Progenitor cell of endocrine pancreas (in vitro differentiated cells): ENCODE measurements around the gene DOCK1. TPM values are rescaled to one million over a fixed set of nuclear protein-coding genes. Genes with fewer than 3 reads are reported as not detected.
A peak's percentile ranks its signal among the peaks of the same experiment; 100 is the strongest.

Experiments used
- DNase-seq: peaks from one replicate; pipeline ENCODE4 v3.0.0; 2021; ENCODE audit warnings: low spot score; ENCODE audit not compliant: unreplicated experiment
- H3K27ac Mint-ChIP-seq: 2 replicates; pipeline ENCODE4 v1.8.0; 2021; ENCODE audit warnings: mild to moderate bottlenecking, moderate library complexity, mixed read lengths
- H3K27me3 Mint-ChIP-seq: 2 replicates; pipeline ENCODE4 v1.8.0; 2021; ENCODE audit warnings: mixed read lengths
- H3K36me3 Mint-ChIP-seq: 2 replicates; pipeline ENCODE4 v1.8.0; 2022; ENCODE audit warnings: mixed read lengths; ENCODE audit not compliant: insufficient read depth
- H3K4me1 Mint-ChIP-seq: 2 replicates; pipeline ENCODE4 v1.8.0; 2021; ENCODE audit warnings: low read depth, mixed read lengths
- H3K4me3 Mint-ChIP-seq: 2 replicates; pipeline ENCODE4 v1.8.0; 2021; ENCODE audit warnings: low read depth, mild to moderate bottlenecking, moderate library complexity, mixed read lengths
- H3K9me3 Mint-ChIP-seq: 2 replicates; pipeline ENCODE4 v1.8.0; 2021; ENCODE audit warnings: low read depth, mixed read lengths
- total RNA-seq: library from RNA; stranded (reverse); gene quantifications from 2 replicates; pipeline ENCODE4 v1.2.1, GENCODE V29; 2021
- TF ChIP-seq, protein P1 (sequence below): fragments of 200-600 bp; sonication (generic); IDR thresholded peaks from one replicate; pipeline ENCODE4 v1.5.0; 2021; ENCODE audit warnings: antibody characterized with exemption, mild to moderate bottlenecking; ENCODE audit not compliant: unreplicated experiment

DOCK1 gene
- total RNA-seq, 1 donor from 2014 or later: 77.8 TPM

DNA sequence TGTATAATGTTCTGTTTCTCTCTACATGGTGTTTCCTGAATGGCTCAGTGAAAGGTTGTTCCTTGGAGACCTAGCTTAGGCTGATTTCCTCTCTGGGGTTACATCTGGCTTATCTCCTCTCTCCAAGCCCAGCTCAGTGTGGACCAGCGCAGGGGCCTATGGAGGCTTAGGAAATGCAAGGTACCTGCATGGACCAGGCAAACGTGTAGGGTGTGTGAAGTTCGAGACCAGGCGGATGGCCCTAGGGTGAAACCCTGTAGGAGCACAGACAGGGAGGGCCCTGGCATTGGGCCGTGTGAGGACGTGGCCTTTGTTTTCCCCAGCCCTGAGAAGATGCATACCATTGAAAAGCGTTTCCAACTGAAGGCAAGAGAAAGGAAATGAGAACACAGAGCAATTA lies 59.0 kb downstream of the DOCK1 start:
- Mint-ChIP-seq H3K27me3 (no peaks in the 10 kb centered on the region), H3K4me3 (no peak overlapping the region), H3K4me1 (no peaks in the 10 kb centered on the region), H3K27ac (no peak overlapping the region), H3K36me3 (peaks cover 5% of the 10 kb centered on the region), H3K9me3 (no peaks in the 10 kb centered on the region)
- no peak for DNase-seq
- TF ChIP-seq, protein P1, sequence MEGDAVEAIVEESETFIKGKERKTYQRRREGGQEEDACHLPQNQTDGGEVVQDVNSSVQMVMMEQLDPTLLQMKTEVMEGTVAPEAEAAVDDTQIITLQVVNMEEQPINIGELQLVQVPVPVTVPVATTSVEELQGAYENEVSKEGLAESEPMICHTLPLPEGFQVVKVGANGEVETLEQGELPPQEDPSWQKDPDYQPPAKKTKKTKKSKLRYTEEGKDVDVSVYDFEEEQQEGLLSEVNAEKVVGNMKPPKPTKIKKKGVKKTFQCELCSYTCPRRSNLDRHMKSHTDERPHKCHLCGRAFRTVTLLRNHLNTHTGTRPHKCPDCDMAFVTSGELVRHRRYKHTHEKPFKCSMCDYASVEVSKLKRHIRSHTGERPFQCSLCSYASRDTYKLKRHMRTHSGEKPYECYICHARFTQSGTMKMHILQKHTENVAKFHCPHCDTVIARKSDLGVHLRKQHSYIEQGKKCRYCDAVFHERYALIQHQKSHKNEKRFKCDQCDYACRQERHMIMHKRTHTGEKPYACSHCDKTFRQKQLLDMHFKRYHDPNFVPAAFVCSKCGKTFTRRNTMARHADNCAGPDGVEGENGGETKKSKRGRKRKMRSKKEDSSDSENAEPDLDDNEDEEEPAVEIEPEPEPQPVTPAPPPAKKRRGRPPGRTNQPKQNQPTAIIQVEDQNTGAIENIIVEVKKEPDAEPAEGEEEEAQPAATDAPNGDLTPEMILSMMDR: no peak

DNA sequence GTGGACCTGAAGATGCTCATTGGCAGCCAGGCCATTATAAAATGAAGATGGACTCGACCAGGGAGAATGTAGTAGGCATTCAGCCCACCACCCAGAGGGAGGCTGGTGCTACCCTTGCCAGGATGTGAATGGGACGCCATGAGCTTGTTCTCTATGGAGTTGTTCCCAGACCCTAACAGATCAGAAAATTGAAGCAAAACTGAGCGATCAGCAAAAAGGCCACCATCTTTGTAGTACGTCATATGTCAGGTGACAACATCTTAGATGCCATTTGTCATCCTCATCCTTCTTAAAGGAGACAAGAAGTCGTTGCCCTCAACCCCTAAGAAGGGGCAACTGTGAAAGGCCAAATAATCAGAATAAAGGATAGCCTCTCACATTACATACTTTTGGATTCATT lies 61.7 kb downstream of the DOCK1 start:
- TF ChIP-seq, protein P1: no peak
- DNase-seq: no peak
- H3K27me3 Mint-ChIP-seq: no peaks in the 10 kb centered on the region
- H3K9me3 Mint-ChIP-seq: no peaks in the 10 kb centered on the region
- H3K36me3 Mint-ChIP-seq: peaks cover 5% of the 10 kb centered on the region
- no peak overlapping the region for H3K27ac Mint-ChIP-seq
- no peak overlapping the region for H3K4me3 Mint-ChIP-seq
- no peaks in the 10 kb centered on the region for H3K4me1 Mint-ChIP-seq

DNA sequence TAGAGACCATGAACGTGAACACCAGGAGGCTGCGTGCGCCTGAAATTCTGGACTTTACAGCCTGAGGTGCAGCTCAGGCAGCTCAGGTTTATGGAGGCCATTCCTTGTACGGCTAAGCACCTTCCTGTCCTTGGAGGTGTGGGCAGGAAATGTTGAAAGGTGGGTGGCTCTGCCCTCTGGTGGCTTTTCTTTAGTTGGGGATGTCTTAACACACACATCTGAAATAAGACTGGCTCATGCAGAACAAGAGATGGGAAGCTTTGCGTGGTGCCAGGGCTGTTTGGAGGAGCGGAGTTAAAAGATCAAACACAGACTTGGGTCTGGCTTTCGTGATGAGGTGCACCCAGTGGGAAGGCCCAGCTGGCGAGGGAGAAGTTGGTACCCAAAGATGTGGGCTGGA lies 64.1 kb downstream of the DOCK1 start:
- no peaks in the 10 kb centered on the region for H3K27me3 Mint-ChIP-seq
- DNase-seq: no peak
- peaks cover 7% of the 10 kb centered on the region for H3K36me3 Mint-ChIP-seq
- peaks cover 18% of the 10 kb centered on the region for H3K4me1 Mint-ChIP-seq
- H3K27ac Mint-ChIP-seq: no peak overlapping the region
- no peak overlapping the region for H3K4me3 Mint-ChIP-seq
- no peaks in the 10 kb centered on the region for H3K9me3 Mint-ChIP-seq
- TF ChIP-seq, protein P1: peak; percentile 26

DNA sequence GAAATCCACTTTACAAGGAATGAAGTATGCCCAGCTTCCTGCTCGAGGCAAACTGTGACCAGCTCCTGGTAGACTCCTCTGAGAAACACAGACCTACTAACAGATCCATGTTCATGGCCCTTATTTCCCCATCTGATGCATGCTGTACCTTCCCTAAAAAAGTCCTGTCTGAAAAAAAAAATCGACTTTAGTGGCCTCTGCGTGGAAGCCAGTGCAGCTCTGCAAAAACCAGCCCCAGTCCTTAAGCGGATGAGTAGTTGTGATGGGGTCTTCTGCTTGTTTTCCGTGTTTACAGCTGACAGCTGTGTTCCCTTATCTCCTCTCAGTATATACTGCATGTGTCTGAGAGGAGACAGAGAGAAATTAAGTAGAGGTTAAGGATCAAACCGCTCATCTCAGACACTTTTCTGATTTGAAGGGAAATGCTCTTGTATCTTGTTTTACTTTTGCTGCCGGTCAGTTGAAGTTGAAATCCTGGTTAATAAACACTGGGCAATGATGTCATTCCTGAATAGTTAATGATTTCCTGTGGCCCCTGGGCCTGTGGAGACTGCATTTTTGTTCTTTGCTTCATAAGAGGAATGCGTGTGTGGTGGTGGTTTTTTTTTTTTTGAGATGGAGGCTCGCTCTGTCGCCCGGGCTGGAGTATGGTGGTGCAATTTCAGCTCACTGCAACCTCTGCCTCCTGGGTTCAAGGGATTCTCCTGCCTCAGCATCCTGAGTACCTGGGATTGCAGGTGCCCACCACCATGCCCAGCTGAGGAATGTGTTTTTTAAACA lies 67.6 kb downstream of the DOCK1 start:
- Mint-ChIP-seq H3K27me3 (no peaks in the 10 kb centered on the region), H3K36me3 (peaks cover 10% of the 10 kb centered on the region), H3K27ac (peak overlapping the region; percentile 92), H3K4me3 (peak overlapping the region; percentile 40), H3K9me3 (no peaks in the 10 kb centered on the region), H3K4me1 (peaks cover 27% of the 10 kb centered on the region)
- no peak for DNase-seq
- TF ChIP-seq, protein P1: no peak

DNA sequence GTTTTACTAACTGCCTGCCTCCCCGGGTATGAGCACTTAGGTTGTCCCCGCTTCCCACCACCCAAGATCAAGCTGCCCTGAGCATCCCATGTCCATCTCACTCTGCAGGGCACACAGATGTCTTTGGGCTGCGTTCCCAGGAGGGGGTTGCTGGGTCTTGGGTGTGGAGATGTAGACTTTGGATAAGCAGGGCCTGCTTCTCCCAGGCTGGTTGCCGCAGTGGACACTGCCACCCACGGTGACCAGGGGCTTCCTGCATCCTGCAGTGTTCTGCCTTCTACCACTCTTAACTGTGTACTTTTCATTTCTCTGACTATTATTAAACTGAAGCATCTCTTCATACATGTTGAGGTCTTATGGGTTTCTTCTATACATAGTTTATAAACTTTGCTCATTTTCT lies 70.0 kb downstream of the DOCK1 start:
- peaks cover 32% of the 10 kb centered on the region for H3K4me1 Mint-ChIP-seq
- TF ChIP-seq, protein P1: no peak
- H3K27ac Mint-ChIP-seq: no peak overlapping the region

More for the DNA sequence above, 70.0 kb downstream of the DOCK1 start:
- Mint-ChIP-seq H3K4me3 (no peak overlapping the region), H3K27me3 (no peaks in the 10 kb centered on the region), H3K36me3 (peaks cover 17% of the 10 kb centered on the region), H3K9me3 (no peaks in the 10 kb centered on the region)
- no peak for DNase-seq
